Measurements from ENCODE around the gene SHROOM1.

DNA sequence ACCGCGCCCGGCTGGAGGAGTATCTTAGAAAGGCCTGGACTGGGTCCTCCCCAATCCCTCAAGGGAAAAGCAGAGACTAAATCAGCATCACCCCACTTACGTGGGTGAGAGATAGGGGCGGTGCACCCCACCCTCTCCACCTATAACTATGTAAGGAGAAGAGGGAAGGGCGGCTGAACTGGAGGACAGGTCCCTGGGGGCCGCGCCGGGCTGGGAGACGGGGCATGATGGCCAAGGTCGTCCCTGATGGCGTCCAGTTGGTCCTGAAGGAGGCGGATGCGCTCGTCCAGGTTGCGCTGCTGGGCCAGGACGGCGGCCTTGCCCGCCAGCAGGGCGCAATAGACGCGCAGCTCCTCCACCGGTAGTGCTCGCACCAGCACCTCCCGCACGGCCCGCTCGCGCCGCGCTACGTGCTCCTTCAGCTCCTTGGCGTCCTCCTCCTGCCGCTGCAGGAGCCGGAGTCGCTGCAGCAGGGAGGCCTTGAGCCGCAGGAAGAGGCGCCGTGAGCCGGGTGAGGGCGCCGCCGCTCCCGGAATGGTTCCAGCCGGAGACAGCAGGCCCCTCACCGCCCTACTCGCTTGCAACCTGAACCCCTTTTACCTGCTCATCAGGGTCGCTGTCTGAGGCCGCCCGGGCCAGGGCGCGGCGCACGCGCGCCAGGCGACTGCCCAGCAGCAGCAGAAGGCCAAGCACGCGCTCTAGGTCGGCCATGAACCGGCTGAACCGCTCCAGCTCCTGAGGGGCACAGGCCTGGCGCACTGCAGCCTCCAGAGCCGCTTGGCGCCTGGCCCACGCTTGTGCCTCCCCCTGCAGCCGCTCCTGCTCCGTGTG, 7.6 kb downstream of the SHROOM1 start:
- no peak for TF ChIP-seq RNF2 (IDR thresholded peaks at IDR 0.05; ENCODE audit: borderline replicate concordance, low read depth, low read length, missing control alignments, poor library complexity, severe bottlenecking)
- TF ChIP-seq, protein P1, sequence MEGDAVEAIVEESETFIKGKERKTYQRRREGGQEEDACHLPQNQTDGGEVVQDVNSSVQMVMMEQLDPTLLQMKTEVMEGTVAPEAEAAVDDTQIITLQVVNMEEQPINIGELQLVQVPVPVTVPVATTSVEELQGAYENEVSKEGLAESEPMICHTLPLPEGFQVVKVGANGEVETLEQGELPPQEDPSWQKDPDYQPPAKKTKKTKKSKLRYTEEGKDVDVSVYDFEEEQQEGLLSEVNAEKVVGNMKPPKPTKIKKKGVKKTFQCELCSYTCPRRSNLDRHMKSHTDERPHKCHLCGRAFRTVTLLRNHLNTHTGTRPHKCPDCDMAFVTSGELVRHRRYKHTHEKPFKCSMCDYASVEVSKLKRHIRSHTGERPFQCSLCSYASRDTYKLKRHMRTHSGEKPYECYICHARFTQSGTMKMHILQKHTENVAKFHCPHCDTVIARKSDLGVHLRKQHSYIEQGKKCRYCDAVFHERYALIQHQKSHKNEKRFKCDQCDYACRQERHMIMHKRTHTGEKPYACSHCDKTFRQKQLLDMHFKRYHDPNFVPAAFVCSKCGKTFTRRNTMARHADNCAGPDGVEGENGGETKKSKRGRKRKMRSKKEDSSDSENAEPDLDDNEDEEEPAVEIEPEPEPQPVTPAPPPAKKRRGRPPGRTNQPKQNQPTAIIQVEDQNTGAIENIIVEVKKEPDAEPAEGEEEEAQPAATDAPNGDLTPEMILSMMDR (IDR thresholded peaks at IDR 0.05; ENCODE audit: control extremely low read depth in 1 of 3, insufficient read depth in 1 of 3, low read depth in 1 of 3, low read length in 3 of 3): peak in 2 of 3 experiments; percentile 3 to 33; a peak in 1 of 4 replicates
- TF ChIP-seq EP300 (IDR thresholded peaks at IDR 0.05; ENCODE audit: borderline replicate concordance in 1 of 2, low read depth in 2 of 2, low read length in 2 of 2): no peak
- TF ChIP-seq BRCA1 (IDR thresholded peaks at IDR 0.05; ENCODE audit: low read depth, low read length): no peak
- peak; percentile 55; the same call in 1 of the 2 replicates for TF ChIP-seq POLR2AphosphoS5 (IDR thresholded peaks at IDR 0.05; ENCODE audit: low read depth, low read length)
- no peak for TF ChIP-seq ZNF274 (IDR thresholded peaks at IDR 0.05; ENCODE audit: borderline replicate concordance, extremely low read depth, low read length)
- no peak for TF ChIP-seq EZH2 (IDR thresholded peaks at IDR 0.05; ENCODE audit: low read depth, low read length, severe bottlenecking)
- 0 out of 2 replicates have a peak, but pooled peaks have one; percentile 66 for TF ChIP-seq GABPA (IDR thresholded peaks at IDR 0.05; ENCODE audit: borderline replicate concordance, insufficient read depth, low read length)

Data from H1 (cell line).